ENCODE measurements around the gene CACNA2D3.

- TF ChIP-seq, protein P1, sequence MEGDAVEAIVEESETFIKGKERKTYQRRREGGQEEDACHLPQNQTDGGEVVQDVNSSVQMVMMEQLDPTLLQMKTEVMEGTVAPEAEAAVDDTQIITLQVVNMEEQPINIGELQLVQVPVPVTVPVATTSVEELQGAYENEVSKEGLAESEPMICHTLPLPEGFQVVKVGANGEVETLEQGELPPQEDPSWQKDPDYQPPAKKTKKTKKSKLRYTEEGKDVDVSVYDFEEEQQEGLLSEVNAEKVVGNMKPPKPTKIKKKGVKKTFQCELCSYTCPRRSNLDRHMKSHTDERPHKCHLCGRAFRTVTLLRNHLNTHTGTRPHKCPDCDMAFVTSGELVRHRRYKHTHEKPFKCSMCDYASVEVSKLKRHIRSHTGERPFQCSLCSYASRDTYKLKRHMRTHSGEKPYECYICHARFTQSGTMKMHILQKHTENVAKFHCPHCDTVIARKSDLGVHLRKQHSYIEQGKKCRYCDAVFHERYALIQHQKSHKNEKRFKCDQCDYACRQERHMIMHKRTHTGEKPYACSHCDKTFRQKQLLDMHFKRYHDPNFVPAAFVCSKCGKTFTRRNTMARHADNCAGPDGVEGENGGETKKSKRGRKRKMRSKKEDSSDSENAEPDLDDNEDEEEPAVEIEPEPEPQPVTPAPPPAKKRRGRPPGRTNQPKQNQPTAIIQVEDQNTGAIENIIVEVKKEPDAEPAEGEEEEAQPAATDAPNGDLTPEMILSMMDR (IDR thresholded peaks at IDR 0.05), result no peak
- no peak for TF ChIP-seq POLR2A (IDR thresholded peaks at IDR 0.05)
Observed at GRCh38 chr3:54849360-54849759, 727.0 kb downstream of the CACNA2D3 start.

All from uterus (tissue), 2 donors.